GM18502 (cell line): Measurements from ENCODE around the gene TUBB3.
A peak's percentile ranks its signal among the peaks of the same experiment; 100 is the strongest.
"Not testable (repeated sequence)": the region's sequence is repeated elsewhere in the genome, so short reads cannot be mapped to it uniquely, and the experiment has no call there.

Source experiments
- ATAC-seq: cut with Tn5 transposase; IDR thresholded peaks from one replicate; pipeline ENCODE4 v1.9.1; 2021; ENCODE audit warnings: mild to moderate bottlenecking; ENCODE audit not compliant: unreplicated experiment, poor library complexity

TUBB3 gene

DNA sequence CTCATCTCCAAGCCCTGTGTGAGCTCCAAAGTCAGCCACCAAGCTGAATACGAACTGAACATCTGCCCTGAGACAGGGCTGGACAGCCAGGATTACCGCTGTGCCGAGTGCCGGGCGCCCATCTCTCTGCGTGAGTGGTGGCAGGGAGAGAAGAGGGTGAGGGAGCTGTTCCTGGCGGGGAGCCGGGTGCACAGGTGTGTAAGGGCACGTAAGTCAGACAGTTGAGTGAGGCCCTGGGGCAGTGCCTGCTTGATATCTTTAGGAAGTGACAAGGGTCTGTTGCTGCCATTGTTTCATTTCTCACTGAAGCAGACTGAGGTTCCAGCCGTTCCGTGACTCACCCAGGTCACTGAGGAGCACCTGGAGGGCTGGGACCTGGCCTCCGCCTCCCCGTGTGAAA lies 37.8 kb downstream of the TUBB3 start:
- ATAC-seq: no peak

DNA sequence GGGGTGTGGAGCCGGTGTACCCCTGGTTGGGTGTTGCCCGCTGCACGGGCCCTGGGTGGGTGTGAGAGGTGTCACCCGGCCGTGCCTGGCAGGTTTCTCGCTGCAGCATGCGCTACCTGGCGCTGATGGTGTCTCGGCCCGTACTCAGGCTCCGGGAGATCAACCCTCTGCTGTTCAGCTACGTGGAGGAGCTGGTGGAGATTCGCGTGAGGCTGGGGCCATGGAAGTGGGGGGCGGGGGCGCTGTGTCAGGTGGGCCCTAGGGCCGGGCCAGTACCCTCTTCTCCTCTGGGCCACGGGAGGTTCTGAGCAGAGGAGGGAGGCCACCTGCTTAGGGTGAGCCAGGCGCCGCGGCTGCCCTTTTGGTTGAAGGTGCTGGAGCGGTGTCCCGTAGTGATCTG lies 38.8 kb downstream of the TUBB3 start:
- ATAC-seq: no peak

DNA sequence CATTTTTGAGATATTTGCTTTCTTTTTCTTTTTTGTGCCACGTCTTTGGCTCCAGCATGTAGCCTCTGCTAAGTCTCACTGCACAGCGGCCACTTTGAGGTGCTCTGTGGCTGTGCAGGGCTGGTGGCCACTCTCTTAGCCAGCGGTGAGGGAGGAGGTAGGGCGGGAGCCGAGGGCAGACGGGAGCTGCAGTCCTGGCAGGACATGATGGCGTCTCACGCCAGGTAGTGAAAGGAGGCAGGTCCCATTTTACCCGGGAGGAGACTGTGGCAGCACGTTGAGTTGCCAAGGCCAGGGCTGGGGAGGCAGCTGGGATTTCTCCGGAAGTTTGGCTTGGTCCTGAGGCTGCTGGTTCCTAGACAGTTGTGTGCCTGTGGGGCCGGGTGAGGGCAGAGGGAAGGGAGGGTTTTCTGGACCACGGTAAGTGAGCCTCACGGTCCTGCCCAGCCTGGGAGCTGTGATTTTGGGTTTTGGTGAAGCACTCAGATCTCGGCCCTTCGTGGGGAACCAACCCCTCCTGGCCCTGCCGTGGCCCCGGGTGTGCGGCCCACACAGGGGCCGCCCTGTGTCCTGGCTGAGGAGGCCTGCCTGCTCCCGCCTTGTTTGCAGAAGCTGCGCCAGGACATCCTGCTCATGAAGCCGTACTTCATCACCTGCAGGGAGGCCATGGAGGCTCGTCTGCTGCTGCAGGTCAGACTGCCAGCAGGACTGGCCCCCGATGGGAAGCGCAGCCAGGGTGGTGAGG lies 39.8 kb downstream of the TUBB3 start:
- ATAC-seq: no peak

- ATAC-seq: no peak
Observed at GRCh38 chr16:89964201-89964600, 41.1 kb downstream of the TUBB3 start.

DNA sequence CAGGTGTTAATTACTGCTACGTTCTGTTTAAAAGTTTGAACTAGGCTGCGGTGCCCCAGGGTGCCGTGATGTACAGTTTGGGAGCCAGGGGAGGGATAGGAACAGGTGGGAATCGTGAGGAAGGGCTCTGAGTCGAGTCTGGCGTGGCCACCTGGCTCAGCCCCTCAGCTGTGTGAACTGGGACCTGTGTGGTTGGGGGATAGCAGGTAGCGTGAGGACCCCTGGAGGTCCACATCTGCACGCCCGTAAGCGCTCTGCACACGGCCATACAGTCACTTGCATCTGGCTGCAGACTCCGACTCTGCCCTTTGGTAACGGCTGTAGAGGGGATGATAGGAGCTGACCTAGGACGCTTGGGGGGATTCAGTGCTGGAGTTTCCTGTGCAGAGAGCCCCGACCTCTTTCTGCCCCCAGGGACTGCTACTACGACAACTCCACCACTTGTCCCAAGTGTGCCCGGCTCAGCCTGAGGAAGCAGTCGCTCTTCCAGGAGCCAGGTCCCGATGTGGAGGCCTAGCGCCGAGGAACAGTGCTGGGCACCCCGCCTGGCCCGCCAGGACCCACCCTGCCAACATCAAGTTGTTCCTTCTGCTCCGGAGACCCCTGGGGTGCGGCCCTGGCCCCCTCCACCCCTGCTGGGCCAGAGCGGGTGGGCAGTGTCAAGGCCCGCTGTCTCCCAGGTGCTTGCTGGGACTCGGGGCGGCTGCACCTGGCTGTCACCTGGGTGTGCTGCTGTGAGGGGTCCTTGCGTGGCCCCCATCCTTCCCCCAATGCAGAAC lies 42.5 kb downstream of the TUBB3 start:
- no peak for ATAC-seq

- ATAC-seq: no peak
Observed at GRCh38 chr16:89966756-89967155, 43.6 kb downstream of the TUBB3 start.

- ATAC-seq: not testable (repeated sequence)
Observed at GRCh38 chr16:89967436-89967835, 44.3 kb downstream of the TUBB3 start.

GRCh38 chr16:89968074-89968473 lies 44.9 kb downstream of the TUBB3 start:
- not testable (repeated sequence) for ATAC-seq

- ATAC-seq: no peak
Observed at GRCh38 chr16:89969741-89970410, 46.7 kb downstream of the TUBB3 start.

GRCh38 chr16:89971495-89972243 lies 48.5 kb downstream of the TUBB3 start:
- no peak for ATAC-seq

GRCh38 chr16:89972244-89973234 lies 49.4 kb downstream of the TUBB3 start:
- ATAC-seq: peak; percentile 86

DNA sequence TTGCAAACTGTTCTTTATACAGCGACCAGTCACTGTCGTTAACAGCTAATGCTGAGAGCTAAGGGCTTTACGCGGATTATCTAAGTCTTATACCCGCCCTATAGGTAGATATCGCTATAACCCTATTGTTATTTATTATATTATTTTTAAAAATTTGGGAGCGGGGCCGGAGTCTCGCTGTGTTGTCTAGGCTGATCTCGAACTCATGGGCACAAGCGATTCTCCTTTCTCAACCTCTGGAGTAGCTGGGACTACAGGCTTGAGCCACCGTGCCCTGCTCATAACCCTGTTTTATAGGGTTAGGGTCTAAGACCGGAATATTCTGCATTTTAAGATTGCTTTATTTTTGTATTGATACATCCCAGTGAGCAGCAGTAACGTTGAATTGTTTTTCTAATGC lies 50.1 kb downstream of the TUBB3 start:
- no peak for ATAC-seq

DNA sequence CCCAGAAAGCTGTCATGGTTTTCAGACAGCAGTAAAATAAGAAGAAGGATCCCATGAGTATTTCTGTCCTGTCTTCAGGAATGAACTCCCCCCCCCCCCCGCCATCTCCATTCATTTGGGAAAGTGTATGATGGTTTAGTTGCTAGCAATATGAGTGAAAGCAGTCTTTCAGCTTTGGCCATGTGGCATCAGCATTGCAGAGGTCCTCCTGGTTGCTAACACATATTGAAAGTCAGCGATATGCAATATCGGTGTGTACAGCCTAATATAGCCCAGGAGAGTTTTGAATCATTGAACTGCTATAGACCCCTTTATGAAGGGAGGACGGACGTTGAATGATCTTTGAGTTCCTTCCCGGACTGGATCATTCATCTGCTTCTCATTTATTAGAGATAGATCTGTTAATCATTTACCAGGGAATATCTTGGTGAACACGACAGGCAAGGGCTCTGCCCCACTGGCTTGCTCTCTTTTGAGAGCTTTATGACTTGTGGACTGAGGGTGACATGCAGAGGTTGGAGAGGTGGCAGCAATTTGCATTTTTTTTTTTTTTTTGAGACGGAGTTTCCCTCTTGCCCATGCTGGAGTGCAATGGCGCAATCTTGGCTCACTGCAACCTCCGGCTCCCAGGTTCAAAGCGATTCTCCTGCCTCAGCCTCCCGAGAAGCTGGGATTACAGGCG lies 50.7 kb downstream of the TUBB3 start:
- ATAC-seq: no peak

DNA sequence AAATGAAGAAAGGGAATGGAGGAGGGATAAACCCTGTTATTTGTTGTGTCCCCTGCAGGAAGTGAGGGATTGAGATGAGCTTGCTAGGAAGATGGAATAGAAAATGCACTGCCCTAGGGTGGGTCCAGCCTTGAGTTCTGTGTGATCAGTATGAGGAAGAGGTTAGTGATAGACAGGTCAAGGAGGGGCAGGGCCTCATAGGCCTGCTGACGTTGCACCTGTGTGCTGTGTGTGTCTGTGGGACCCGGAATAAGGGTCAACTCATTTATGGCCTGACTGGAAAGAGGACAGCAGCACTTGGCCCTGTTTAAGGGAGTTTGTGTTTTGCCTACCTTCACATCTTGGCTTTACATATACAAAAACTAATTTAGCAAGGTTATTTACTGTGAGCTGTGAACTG lies 51.7 kb downstream of the TUBB3 start:
- no peak for ATAC-seq

DNA sequence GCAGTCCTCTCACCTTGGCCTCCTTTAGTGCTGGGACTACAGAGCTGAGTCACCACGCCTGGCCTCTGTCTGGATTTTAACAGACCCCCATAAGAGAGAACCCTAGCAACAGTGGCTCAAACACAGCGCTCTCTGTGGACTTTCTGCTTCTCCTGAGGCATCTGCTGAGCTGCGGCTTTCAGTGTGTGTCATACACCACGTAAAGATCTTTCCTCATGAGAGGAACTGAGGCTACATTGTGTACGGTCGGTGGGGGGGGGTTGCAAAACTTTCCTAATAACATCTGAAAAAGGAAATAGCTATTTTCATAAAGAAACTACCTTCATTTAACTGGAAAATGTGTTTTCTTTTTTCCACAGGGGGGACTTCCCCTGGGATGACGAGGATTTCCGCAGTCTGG lies 58.3 kb downstream of the TUBB3 start:
- ATAC-seq: peak; percentile 69

- ATAC-seq: no peak
Observed at GRCh38 chr16:89982318-89982717, 59.2 kb downstream of the TUBB3 start.

DNA sequence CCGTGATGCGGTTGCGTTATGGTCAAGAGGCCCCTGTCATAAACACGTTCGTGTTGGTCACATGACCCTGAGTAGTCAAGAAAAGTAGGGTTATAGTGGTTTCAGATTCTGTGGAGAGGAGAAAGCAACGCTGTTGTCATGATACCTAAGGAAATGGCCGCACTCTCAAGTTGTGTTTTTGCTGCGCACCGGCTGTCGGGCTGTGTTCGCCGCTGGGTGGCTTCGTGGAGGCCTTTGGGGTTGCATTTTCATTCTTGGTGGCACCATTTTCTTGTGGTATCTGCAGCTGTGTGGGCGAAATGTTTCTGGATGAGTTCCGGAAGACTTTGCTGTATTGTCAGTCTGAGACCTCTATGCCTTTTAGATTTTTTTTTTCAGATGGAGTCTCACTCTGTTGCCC lies 60.4 kb downstream of the TUBB3 start:
- no peak for ATAC-seq

DNA sequence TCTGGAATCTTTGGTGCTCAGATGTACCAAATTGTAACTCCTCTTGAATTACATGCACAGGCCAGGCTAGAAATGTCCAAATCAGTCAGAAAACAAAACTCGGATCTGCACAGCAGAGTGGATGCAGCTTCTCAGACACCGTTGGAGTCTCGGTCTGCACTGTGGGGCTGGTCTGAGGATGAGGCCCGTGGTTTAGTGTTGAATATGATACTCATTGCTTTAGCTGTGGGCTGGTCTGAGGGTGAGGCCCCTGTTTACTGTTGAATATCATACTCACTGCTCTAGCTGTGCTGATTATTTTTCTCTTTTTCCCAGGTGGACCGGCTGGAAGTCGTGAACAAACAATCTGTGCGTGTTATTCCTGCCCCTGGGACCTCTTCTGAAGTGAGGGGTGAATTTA lies 61.1 kb downstream of the TUBB3 start:
- no peak for ATAC-seq

GRCh38 chr16:89985219-89985618 lies 62.1 kb downstream of the TUBB3 start:
- ATAC-seq: no peak
